HG02943 (cell line): ENCODE results near the gene SERP2.

Experiments
- ATAC-seq: cut with Tn5 transposase; IDR thresholded peaks from one replicate; pipeline ENCODE4 v1.9.1; 2021; ENCODE audit warnings: mild to moderate bottlenecking, low read depth, moderate library complexity; ENCODE audit not compliant: unreplicated experiment

Gene SERP2

GRCh38 chr13:44431150-44431549 lies 57.5 kb downstream of the SERP2 start:
- ATAC-seq: no peak

- no peak for ATAC-seq
Measured at GRCh38 chr13:44432650-44433049, 59.0 kb downstream of the SERP2 start.

GRCh38 chr13:44433863-44434765 lies 60.5 kb downstream of the SERP2 start:
- ATAC-seq: no peak

GRCh38 chr13:44434766-44435141 lies 61.1 kb downstream of the SERP2 start:
- no peak for ATAC-seq

- no peak for ATAC-seq
Measured at GRCh38 chr13:44435142-44435918, 61.7 kb downstream of the SERP2 start.

- no peak for ATAC-seq
Measured at GRCh38 chr13:44435919-44436510, 62.4 kb downstream of the SERP2 start.

- ATAC-seq: no peak
Measured at GRCh38 chr13:44436589-44437337, 63.1 kb downstream of the SERP2 start.

GRCh38 chr13:44437356-44438233 lies 64.0 kb downstream of the SERP2 start:
- ATAC-seq: no peak

- no peak for ATAC-seq
Measured at GRCh38 chr13:44438234-44438579, 64.6 kb downstream of the SERP2 start.

GRCh38 chr13:44439452-44440024 lies 65.9 kb downstream of the SERP2 start:
- no peak for ATAC-seq

GRCh38 chr13:44440046-44440608 lies 66.5 kb downstream of the SERP2 start:
- ATAC-seq: no peak
